ENCODE data around the gene PIK3CA.

DNA sequence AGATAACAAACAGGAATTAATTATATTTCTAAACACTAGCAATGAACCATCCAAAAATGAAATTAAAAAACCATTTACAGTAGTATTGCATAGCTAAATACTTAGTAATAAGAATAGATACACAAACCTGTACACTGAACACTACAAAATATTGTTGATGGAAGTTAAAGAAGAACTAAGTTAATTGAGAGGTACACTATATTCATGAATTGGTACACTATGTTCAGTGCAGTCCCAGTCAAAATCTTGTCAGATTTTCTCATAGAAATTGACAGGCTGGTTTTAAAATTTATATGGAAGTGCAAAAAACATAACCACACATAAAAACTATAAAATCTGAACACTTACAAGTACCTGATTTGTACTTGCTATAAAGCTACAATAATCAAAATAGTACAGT is 24.4 kb downstream of the PIK3CA start:
- TF ChIP-seq, protein P1, sequence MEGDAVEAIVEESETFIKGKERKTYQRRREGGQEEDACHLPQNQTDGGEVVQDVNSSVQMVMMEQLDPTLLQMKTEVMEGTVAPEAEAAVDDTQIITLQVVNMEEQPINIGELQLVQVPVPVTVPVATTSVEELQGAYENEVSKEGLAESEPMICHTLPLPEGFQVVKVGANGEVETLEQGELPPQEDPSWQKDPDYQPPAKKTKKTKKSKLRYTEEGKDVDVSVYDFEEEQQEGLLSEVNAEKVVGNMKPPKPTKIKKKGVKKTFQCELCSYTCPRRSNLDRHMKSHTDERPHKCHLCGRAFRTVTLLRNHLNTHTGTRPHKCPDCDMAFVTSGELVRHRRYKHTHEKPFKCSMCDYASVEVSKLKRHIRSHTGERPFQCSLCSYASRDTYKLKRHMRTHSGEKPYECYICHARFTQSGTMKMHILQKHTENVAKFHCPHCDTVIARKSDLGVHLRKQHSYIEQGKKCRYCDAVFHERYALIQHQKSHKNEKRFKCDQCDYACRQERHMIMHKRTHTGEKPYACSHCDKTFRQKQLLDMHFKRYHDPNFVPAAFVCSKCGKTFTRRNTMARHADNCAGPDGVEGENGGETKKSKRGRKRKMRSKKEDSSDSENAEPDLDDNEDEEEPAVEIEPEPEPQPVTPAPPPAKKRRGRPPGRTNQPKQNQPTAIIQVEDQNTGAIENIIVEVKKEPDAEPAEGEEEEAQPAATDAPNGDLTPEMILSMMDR (IDR thresholded peaks at IDR 0.05) = no peak
- no peak for TF ChIP-seq POLR2A (IDR thresholded peaks at IDR 0.05)
